Measurements from ENCODE around the gene HLA-DRA.

Gene HLA-DRA

DNA sequence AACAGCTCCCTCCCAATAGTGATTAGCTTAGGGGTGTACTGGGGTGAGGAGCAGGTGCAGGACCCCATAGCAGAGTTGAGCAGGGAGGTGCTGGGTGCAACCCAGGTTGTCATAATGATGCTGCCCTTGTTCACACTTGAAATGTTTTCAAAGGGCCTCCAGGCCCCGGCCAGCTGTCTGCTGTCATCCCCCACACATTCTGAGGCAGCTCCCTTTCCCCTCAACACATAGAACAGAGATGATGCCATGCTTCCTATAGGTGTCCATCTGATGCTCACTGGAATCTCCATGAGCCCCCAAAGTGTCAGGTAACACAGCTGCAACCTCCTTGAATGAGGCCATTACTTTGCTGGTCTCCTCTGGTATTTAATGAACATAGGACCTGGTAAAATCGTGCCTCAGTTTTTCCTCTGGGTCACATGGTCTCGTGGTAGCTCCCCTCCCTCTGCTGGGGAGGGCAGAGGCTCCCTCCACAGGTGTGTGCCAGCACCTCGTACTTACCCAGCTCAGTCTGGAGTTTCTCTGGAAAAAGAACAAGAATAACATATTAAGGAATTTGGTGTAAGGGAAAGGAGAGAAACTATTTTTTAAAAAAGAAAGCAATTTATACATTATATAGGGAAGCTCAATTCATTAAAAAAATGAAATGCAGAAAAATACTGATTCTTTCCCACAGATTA is 38.3 kb upstream of the HLA-DRA start:
- Mint-ChIP-seq H3K27ac (peak overlapping the region; percentile 46), H3K27me3 (ENCODE audit: low read depth, poor library complexity) (peaks cover 14% of the 10 kb centered on the region), H3K4me3 (no peak overlapping the region), H3K9me3 (peaks cover 6% of the 10 kb centered on the region), H3K36me3 (ENCODE audit: low read depth) (no peaks in the 10 kb centered on the region), H3K4me1 (peaks cover 5% of the 10 kb centered on the region)
- DNase-seq = no peak
- TF ChIP-seq, protein P1, sequence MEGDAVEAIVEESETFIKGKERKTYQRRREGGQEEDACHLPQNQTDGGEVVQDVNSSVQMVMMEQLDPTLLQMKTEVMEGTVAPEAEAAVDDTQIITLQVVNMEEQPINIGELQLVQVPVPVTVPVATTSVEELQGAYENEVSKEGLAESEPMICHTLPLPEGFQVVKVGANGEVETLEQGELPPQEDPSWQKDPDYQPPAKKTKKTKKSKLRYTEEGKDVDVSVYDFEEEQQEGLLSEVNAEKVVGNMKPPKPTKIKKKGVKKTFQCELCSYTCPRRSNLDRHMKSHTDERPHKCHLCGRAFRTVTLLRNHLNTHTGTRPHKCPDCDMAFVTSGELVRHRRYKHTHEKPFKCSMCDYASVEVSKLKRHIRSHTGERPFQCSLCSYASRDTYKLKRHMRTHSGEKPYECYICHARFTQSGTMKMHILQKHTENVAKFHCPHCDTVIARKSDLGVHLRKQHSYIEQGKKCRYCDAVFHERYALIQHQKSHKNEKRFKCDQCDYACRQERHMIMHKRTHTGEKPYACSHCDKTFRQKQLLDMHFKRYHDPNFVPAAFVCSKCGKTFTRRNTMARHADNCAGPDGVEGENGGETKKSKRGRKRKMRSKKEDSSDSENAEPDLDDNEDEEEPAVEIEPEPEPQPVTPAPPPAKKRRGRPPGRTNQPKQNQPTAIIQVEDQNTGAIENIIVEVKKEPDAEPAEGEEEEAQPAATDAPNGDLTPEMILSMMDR (IDR thresholded peaks at IDR 0.05) = no peak

DNA sequence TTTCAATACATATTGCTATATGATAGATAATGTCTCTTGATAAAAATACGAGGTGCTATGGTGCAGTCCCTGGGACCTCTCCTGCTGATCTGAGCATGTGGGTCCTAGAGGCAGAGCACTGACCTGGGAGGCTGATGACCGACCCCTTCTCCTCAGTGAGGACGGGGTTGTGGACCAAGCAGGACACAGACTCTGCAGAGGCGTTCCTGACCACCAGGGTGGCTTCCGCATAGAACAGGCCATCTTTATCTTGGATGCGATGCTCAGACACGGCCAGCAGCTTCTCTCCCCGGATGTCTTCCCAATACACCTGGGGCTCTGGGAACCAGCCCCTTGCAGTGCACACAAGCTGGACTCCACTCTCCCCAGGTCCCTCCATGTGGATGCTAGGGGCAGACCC is 36.9 kb upstream of the HLA-DRA start:
- TF ChIP-seq, protein P1 (IDR thresholded peaks at IDR 0.05) = no peak
- no peak overlapping the region for H3K27ac Mint-ChIP-seq
- H3K4me1 Mint-ChIP-seq = peaks cover 5% of the 10 kb centered on the region
- DNase-seq = no peak
- no peak overlapping the region for H3K4me3 Mint-ChIP-seq
- peaks cover 6% of the 10 kb centered on the region for H3K9me3 Mint-ChIP-seq
- peaks cover 11% of the 10 kb centered on the region for H3K27me3 Mint-ChIP-seq (ENCODE audit: low read depth, poor library complexity)
- H3K36me3 Mint-ChIP-seq (ENCODE audit: low read depth) = no peaks in the 10 kb centered on the region

DNA sequence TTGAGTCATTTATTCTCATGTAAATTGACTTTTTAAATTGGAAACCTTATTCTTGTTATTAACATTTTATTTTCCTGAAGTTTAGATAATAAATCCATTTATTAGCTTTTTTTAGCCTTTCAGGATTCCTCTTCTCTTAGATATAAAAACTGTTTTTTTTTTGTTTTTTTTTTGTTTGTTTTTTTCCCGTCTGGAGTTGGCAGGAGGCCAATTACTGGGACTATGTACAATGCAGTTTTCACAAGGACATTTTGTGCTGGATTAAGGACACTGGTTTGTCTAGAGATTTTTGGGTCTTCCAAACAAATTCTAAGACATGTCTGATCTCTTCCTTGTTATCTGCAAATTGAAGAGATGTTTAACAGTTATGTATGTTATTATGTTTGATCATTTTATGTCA is 34.0 kb upstream of the HLA-DRA start:
- H3K4me1 Mint-ChIP-seq = peaks cover 5% of the 10 kb centered on the region
- peaks cover 7% of the 10 kb centered on the region for H3K9me3 Mint-ChIP-seq
- H3K27ac Mint-ChIP-seq = no peak overlapping the region
- DNase-seq = no peak
- no peaks in the 10 kb centered on the region for H3K36me3 Mint-ChIP-seq (ENCODE audit: low read depth)
- TF ChIP-seq, protein P1 (IDR thresholded peaks at IDR 0.05) = no peak
- H3K27me3 Mint-ChIP-seq (ENCODE audit: low read depth, poor library complexity) = peaks cover 13% of the 10 kb centered on the region
- H3K4me3 Mint-ChIP-seq = no peak overlapping the region

DNA sequence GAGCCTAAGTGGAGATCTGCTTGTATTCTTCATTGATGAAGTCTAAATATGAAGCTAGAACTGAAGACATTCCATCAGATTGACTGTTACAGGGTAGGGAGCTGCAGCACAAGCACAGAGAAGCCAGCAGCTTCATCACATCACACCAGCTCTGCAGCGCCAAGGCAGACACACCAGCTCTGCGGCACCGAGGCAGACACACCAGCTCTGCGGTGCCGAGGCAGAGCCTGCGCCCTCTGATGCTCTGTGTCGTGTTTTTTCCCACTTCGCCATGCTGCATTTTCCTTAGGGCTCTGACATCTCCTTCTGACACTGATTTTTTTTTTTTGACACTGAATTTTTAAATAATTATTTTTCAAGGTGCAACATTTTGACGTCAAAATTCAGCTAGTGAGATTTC is 33.5 kb upstream of the HLA-DRA start:
- TF ChIP-seq, protein P1 (IDR thresholded peaks at IDR 0.05) = no peak
- no peak overlapping the region for H3K27ac Mint-ChIP-seq
- H3K4me3 Mint-ChIP-seq = no peak overlapping the region
- H3K36me3 Mint-ChIP-seq (ENCODE audit: low read depth) = no peaks in the 10 kb centered on the region
- H3K9me3 Mint-ChIP-seq = peaks cover 6% of the 10 kb centered on the region
- peaks cover 7% of the 10 kb centered on the region for H3K4me1 Mint-ChIP-seq
- H3K27me3 Mint-ChIP-seq (ENCODE audit: low read depth, poor library complexity) = peaks cover 13% of the 10 kb centered on the region
- DNase-seq = no peak

DNA sequence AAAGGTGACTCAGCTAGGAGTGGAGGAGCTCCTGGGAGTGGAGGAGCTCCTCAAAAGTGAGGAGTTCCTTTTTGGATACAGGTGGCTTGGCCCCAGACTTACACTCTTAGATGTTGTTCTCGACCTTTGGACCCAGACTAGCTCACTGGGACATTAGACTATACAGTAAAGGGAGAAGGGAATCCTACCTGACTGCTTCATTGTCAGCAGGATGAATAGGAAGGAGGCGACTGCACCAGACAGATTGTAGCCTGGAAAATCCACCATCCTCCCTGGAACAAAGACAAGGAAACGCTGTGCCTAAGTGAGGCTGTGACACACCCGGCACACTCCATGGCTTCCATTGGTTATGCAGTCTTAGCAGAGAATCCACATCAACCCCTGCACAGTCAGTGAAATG is 32.8 kb upstream of the HLA-DRA start, which contains the start of gene BTNL2:
Gene BTNL2, minus strand, starts transcription at position 325 of the 400 bp plus-strand sequence. Its CDS starts 58 bp downstream, at position 267.
- Mint-ChIP-seq H3K27ac (no peak within 1 kb of the TSS), H3K9me3 (peaks cover 3% of the 10 kb centered on the region), H3K27me3 (ENCODE audit: low read depth, poor library complexity) (peaks cover 19% of the 10 kb centered on the region), H3K4me1 (peaks cover 8% of the 10 kb centered on the region), H3K36me3 (ENCODE audit: low read depth) (no peaks in the 10 kb centered on the region), H3K4me3 (no peak within 1 kb of the TSS)
- TF ChIP-seq, protein P1 (IDR thresholded peaks at IDR 0.05) = no peak
- DNase-seq = no peak

DNA sequence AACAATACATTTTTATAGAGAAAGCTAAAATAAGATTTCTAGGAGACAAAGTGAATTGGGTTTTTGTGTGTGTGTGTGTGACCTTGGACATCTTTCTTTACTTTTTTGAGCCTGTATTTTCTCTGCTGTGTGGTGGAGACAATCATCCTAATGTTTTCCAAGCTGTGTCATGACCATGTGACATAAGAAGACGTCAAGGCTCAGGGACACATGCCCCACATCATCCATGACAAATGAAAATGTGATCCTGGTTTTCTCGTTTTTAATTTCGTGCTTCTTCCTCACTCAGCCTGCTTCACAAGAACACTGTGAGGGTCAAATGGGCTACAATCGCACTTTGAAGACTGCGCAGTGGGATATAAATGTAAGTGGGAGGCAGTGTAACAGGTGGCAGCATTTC is 28.8 kb upstream of the HLA-DRA start:
- H3K9me3 Mint-ChIP-seq = peaks cover 3% of the 10 kb centered on the region
- peaks cover 30% of the 10 kb centered on the region for H3K4me1 Mint-ChIP-seq
- peaks cover 36% of the 10 kb centered on the region for H3K27me3 Mint-ChIP-seq (ENCODE audit: low read depth, poor library complexity)
- TF ChIP-seq, protein P1 (IDR thresholded peaks at IDR 0.05) = no peak
- no peak overlapping the region for H3K27ac Mint-ChIP-seq
- no peak for DNase-seq
- no peak overlapping the region for H3K4me3 Mint-ChIP-seq
- H3K36me3 Mint-ChIP-seq (ENCODE audit: low read depth) = no peaks in the 10 kb centered on the region
